Thoracic aorta (tissue), 2 donors: ENCODE results near the gene RERG. TPM values are rescaled to one million over a fixed set of nuclear protein-coding genes. Genes with fewer than 3 reads are reported as not detected.
A peak's percentile ranks its signal among the peaks of the same experiment; 100 is the strongest.

Experiments
- ATAC-seq: fragments of 150-250 bp; one replicate; pipeline ENCODE4 v1.8.0; 2017; ENCODE audit warnings: low read depth; ENCODE audit not compliant: insufficient number of reproducible peaks, low FRiP score
- DNase-seq: peaks from one replicate; pipeline ENCODE4 v3.0.0-alpha.2; 2020; ENCODE audit warnings: low spot score
- H3K27ac ChIP-seq, 2 donors: fragments of 200-600 bp; sonication (generic); 1 replicate in 1 of 2; 2 replicates in 1 of 2; pipeline ENCODE4 v1.5.1; 2016; ENCODE audit warnings: mild to moderate bottlenecking in 2 of 2, moderate library complexity in 2 of 2
- H3K27me3 ChIP-seq: fragments of 200-600 bp; sonication (generic); replicated peaks from 2 replicates; pipeline ENCODE4 v1.6.0; 2016; ENCODE audit warnings: mild to moderate bottlenecking; ENCODE audit not compliant: insufficient read depth
- H3K36me3 ChIP-seq: fragments of 200-600 bp; sonication (generic); one replicate; pipeline ENCODE4 v1.5.1; 2016
- H3K4me1 ChIP-seq, 2 donors: fragments of 200-600 bp; sonication (generic); 1 replicate in 1 of 2; 2 replicates in 1 of 2; pipeline versions ENCODE4 v1.5.1 to v1.6.0; 2016; ENCODE audit warnings: low read depth in 2 of 2, mild to moderate bottlenecking in 1 of 2; ENCODE audit not compliant: control insufficient read depth in 1 of 2
- H3K4me3 ChIP-seq: fragments of 200-600 bp; sonication (generic); 2 replicates; pipeline ENCODE4 v1.5.1; 2016; ENCODE audit warnings: mild to moderate bottlenecking
- H3K9me3 ChIP-seq: fragments of 200-600 bp; sonication (generic); 2 replicates; pipeline ENCODE4 v1.5.1; 2016
- CTCF ChIP-seq: fragments of 200-600 bp; sonication (generic); IDR thresholded peaks from one replicate; pipeline ENCODE4 v1.5.1; 2019; ENCODE audit warnings: antibody characterized with exemption
- total RNA-seq, 2 donors: library from RNA; depleted of rRNA; stranded (reverse); fragments of >200 nt; gene quantifications; one replicate each; pipeline versions ENCODE4 v1.1.0 to v1.2.3, GENCODE V29; 2016

Gene RERG
- total RNA-seq, 2 donors from 2014 or later = 92.3 to 120 TPM

- Histone ChIP-seq H3K27me3 (no peaks in the 10 kb centered on the region), H3K9me3 (no peaks in the 10 kb centered on the region), H3K4me3 (no peak overlapping the region), H3K27ac (peak overlapping the region; percentile 55 to 63), H3K36me3 (no peaks in the 10 kb centered on the region), H3K4me1 (peaks cover 37 to 72% of the 10 kb centered on the region in 2 donors)
- no peak for TF ChIP-seq CTCF
- DNase-seq = no peak
- ATAC-seq = no peak
Measured at GRCh38 chr12:15181017-15181683, 40.1 kb downstream of the RERG start.

- DNase-seq (no peak), ATAC-seq (no peak)
- no peaks in the 10 kb centered on the region for H3K36me3 ChIP-seq
- no peak overlapping the region for H3K4me3 ChIP-seq
- TF ChIP-seq CTCF = no peak
- no peaks in the 10 kb centered on the region for H3K27me3 ChIP-seq
- peaks cover 37 to 68% of the 10 kb centered on the region in 2 donors for H3K4me1 ChIP-seq
- H3K9me3 ChIP-seq = no peaks in the 10 kb centered on the region
- peak overlapping the region; percentile 55 to 63 for H3K27ac ChIP-seq
Measured at GRCh38 chr12:15180325-15180724, 40.9 kb downstream of the RERG start.

GRCh38 chr12:15179672-15180071, 41.5 kb downstream of the RERG start:
- no peak for DNase-seq
- H3K27me3 ChIP-seq = no peaks in the 10 kb centered on the region
- H3K27ac ChIP-seq = peak overlapping the region in 1 of 2 donors; percentile 55
- TF ChIP-seq CTCF = no peak
- no peaks in the 10 kb centered on the region for H3K9me3 ChIP-seq
- no peak overlapping the region for H3K4me3 ChIP-seq
- ATAC-seq = no peak
- H3K4me1 ChIP-seq = peaks cover 34 to 61% of the 10 kb centered on the region in 2 donors
- H3K36me3 ChIP-seq = no peaks in the 10 kb centered on the region

- H3K9me3 ChIP-seq = no peaks in the 10 kb centered on the region
- ATAC-seq (no peak), DNase-seq (no peak)
- H3K36me3 ChIP-seq = no peaks in the 10 kb centered on the region
- no peaks in the 10 kb centered on the region for H3K27me3 ChIP-seq
- H3K4me1 ChIP-seq = peaks cover 22 to 50% of the 10 kb centered on the region in 2 donors
- no peak overlapping the region for H3K27ac ChIP-seq
- no peak overlapping the region for H3K4me3 ChIP-seq
- TF ChIP-seq CTCF = no peak
Measured at GRCh38 chr12:15173142-15173541, 48.1 kb downstream of the RERG start.

GRCh38 chr12:15172060-15172822, 49.0 kb downstream of the RERG start:
- ATAC-seq (no peak), DNase-seq (no peak)
- H3K27me3 ChIP-seq = no peaks in the 10 kb centered on the region
- no peaks in the 10 kb centered on the region for H3K9me3 ChIP-seq
- H3K4me3 ChIP-seq = no peak overlapping the region
- H3K4me1 ChIP-seq = peaks cover 18 to 50% of the 10 kb centered on the region in 2 donors
- H3K27ac ChIP-seq = peak overlapping the region in 1 of 2 donors; percentile 11
- TF ChIP-seq CTCF = peak; percentile 21
- H3K36me3 ChIP-seq = no peaks in the 10 kb centered on the region
